GM19328 (cell line): ENCODE results near the gene DAPK1.

ENCODE experiments used
- ATAC-seq: cut with Tn5 transposase; IDR thresholded peaks from one replicate; pipeline ENCODE4 v1.9.1; 2021; ENCODE audit warnings: mild to moderate bottlenecking, moderate library complexity; ENCODE audit not compliant: unreplicated experiment

Gene DAPK1

GRCh38 chr9:87662808-87663528, 165.3 kb downstream of the DAPK1 start:
- no peak for ATAC-seq

GRCh38 chr9:87663556-87663955, 165.9 kb downstream of the DAPK1 start:
- ATAC-seq = no peak

DNA sequence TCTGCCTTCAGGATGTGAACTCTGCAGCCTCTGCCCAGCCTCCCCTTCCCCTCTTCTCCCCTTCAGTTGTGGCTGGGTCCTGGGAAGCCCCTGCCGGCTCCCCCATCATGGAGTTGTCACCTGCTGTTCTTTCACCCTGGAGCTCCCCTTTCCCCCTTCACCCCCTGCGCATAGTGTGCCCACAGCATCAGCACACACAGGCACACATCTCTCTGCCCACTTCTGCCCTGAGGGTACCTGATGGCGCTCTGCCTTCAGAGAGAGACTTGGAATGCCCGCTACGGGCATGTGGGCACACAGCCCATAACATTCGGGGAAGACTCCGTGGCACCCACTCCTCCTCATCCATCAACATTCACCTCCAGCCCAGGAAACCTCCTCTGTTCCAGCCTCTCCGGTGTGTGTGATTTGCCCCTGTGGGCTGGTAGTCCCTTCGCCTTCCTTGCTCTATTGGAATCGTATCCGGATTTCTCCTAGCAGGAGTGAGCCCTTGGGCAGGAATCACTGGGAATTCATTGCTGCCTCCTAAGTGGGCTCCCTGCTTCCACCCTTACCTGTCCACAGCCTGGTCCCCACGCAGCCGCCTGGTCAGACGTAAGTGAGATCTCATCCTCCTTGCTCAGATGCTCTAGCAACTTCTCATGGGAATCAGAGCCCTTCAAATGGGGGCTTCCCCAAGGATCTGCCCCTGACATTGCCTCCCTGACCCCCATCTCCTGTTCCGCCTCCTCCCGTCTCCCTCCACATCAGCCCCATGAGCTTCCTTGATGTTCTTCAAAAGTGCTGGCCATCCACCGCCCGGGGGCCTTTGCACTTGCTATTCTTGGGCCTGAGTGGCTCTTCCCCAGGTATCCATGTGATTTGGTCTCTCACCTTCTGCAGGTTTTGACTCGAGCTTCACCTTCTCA, 166.7 kb downstream of the DAPK1 start:
- no peak for ATAC-seq

- no peak for ATAC-seq
Observed at GRCh38 chr9:87665505-87665904, 167.8 kb downstream of the DAPK1 start.

GRCh38 chr9:87667164-87667738, 169.6 kb downstream of the DAPK1 start:
- ATAC-seq = no peak

DNA sequence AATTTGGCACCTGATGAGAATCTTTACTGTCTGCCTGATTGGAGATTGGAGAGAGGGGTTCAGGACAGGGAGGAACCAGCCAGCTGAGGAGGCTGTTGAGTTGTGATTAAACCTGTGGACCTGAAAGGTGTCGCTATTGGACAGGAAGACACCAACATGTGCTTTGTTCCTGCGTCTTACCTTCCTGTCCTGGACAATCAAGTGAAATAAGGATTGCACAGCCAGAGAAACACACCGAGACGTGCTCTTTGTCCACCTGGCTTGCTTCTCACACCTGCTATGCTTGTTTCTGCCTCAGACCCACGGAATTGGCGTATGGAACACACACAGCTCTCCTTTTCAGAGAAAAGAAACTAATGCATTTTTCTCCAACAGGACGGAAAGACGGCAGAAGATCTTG, 170.6 kb downstream of the DAPK1 start:
- ATAC-seq = no peak

DNA sequence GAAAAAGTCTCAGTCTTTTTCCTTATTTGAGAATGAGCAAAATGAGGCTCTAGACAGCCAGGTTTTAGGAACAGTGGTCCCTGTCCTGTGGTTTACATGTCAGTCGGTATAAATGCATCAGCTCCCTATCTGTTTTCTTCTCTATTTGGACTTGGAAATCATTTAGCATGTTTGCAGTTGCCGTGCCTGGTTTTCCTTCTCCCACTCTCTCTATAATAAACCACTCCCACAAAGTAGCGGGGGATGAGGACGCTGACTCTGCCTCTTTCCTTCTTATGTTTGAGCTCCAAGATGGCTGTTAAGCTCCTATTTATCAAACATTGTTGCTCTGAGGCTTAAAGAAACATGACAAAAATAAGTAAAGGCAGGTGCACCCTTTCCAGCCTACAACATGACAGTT, 171.1 kb downstream of the DAPK1 start:
- no peak for ATAC-seq

GRCh38 chr9:87670572-87671264, 173.1 kb downstream of the DAPK1 start:
- ATAC-seq = no peak

- no peak for ATAC-seq
Observed at GRCh38 chr9:87671478-87671877, 173.8 kb downstream of the DAPK1 start.

DNA sequence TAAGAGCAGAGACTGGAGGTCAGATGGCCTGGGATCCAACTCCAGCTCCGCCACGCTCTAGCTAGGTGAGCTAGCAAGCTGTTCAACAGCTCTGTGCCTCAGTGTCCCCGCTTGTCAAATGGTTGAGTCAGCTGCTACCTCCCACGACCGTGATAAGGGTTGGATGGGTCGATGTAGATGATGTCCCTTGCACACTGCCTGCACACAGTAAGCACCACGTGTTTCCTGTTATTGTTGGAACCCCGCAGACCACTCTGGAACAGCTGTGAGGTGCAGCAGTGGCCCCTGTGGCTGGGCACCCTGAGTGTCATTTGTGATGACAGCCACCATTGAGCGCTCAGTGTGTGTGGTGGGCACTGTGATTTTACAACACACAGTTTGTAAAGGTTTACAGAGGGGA, 174.3 kb downstream of the DAPK1 start:
- ATAC-seq = no peak

GRCh38 chr9:87672586-87672985, 174.9 kb downstream of the DAPK1 start:
- no peak for ATAC-seq

DNA sequence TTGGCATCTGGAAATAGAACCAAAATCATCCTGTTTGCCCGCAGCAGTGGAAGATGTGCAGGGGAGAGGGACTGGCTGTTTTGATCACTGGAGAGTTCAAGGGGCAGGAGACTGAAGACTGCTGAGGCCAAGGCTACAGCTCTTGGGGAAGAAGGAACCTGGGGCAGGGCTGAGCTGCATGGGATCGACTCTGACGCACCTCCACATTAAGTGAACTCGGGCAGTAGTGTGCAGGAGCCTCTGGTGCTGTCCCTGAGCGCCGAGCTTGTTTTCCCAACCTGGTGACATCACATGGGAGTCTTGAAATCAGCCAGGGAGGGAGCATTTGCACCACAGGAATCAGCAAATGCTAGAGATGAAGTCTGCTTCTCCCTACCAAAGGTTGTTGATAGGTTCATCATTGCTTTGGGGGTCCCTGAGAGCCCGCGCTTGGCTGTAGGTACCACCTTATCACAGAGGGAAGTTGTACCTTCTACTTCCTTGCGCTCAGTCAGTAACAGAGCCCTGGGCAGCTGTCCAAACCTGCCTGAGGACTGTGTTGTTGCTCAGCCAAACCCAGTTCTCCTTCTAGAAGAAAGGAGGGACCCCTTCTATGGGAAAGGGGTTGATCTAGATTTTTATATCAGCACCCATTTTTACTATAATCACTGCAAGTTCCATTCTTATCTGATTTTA, 175.9 kb downstream of the DAPK1 start:
- ATAC-seq = no peak

DNA sequence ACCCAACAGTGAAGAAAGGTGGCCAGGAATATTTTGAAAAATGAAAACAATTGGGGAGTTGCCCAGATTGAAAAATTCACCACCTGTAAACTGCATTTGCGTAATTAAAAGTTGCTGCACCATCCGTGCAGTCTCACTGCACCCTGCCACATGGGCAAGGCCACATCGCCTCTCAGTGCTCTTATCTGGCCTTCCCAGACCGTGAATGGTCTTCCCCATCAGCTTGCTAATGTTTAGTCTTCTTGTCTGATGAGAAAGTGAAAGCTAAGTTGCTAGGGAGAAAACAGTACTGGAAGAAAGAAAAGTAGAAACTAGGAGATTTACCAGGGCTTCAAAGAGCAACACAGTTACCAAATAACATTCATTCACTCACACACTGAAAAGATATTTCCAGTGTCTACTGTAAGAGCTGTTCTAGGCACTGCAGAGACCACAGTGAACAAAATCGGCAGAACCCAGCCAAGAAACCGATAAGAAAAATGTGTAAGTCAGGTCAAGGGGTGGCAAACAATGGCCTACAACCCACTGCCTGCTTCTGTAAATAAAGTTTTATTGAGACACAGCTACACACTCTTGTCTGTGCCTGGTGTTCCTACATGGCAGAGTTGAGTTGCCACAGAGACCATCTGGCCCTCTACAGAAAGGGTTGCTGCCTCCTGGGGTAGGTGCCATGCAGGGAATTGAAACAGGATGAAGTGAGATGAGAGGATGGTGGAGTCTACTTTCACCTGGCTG, 177.1 kb downstream of the DAPK1 start:
- no peak for ATAC-seq

DNA sequence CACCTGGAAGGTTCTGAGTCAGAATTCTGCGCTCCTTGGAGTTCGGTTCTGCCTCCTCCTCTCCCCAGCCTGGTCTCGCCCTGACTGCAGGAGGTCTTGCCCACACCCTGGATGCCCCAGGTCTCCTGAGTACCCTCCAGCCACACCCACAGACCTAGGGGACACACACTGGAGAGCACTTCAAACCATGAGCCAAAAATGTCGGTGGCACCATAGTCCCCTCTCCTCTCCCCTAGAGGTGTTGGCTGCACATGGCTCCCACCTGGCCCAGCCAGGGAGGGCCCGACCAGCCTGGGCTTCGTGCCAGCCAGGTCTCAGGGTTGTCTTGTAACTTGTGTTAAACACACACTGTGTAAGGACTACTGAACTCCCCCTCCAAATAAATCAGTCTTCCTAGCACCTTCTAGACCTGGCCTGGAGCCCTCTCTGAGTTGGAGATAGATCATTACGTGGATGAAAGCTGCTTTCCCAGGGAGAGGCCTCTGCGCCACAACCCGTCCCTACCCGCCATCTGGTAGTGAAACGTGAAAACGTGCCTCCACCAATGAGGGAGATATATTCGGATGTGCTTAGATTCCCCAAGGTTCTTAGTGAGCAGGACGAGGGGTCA, 178.3 kb downstream of the DAPK1 start:
- ATAC-seq = no peak

- no peak for ATAC-seq
Observed at GRCh38 chr9:87676976-87677775, 179.5 kb downstream of the DAPK1 start.

DNA sequence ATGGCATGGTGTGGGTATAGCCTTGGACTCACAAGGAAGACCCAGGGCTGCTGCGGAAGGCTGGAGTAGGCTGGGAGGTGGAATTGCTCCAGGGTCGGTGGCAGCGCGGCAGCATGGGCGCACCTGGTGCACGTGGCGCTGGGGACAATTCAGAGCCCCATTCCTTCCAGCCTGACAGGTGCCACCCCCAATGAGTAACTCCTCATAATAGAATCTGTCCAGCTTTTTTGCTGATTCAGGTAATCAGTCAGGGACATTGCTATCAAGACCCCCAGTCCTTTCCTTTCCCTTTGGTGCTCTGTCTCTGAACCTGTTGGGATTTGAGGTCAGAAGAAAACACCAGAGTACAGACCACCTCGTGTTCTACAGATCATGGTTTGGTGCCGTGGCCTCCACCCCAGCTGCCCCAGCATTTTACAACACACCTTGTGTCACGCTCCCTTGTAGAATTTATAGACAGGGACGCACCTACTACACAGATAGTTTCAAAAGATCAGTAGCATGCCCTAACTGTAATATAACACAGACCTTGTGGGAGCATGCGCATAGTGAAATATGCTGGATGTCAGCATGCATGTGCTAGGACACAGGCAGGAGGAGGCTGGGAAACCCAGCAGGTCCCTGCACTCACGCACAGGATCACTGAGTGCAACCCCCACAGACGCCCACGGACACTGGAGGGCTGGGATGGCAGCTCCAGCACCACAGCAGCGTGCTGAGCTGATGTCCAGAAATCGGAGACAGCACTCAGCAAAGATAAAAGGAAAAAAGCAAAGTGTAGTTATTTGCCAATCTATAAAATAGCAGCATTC, 180.3 kb downstream of the DAPK1 start:
- no peak for ATAC-seq

- ATAC-seq = no peak
Observed at GRCh38 chr9:87678650-87679355, 181.1 kb downstream of the DAPK1 start.
